SHP77 (cell line): ENCODE results near the gene C8G.
A peak's percentile ranks its signal among the peaks of the same experiment; 100 is the strongest.

Experiments
- DNase-seq, 2 experiments: peaks; one replicate each; lab custom pipeline; 2025; lab: John Stamatoyannopoulos, UW

Gene C8G

GRCh38 chr9:136944519-136945332 is at the start of gene C8G, which contains the start of gene FBXW5:
Gene C8G, plus strand, starts transcription at chr9:136945243. Its CDS starts 78 bp downstream, at chr9:136945321.
Gene FBXW5, minus strand, starts transcription at chr9:136944738. Its CDS starts 655 bp downstream, at chr9:136944083.
- peak; percentile 91 to 92 for DNase-seq

- no peak for DNase-seq
These were observed 49.0 kb upstream of the C8G start for GRCh38 chr9:136896027-136896426.

- DNase-seq, result no peak
These were observed 46.5 kb upstream of the C8G start for GRCh38 chr9:136898483-136899100.

- DNase-seq, result no peak
These were observed 45.8 kb upstream of the C8G start for GRCh38 chr9:136899196-136899595.

GRCh38 chr9:136900556-136900955 is 44.5 kb upstream of the C8G start:
- no peak for DNase-seq

- no peak for DNase-seq
These were observed 44.0 kb upstream of the C8G start for GRCh38 chr9:136900988-136901515.

- peak in 1 of 2 experiments; percentile 9 for DNase-seq
These were observed 43.4 kb upstream of the C8G start for GRCh38 chr9:136901516-136902258.

- DNase-seq, result peak; percentile 59 to 80
These were observed 42.7 kb upstream of the C8G start for GRCh38 chr9:136902259-136902821.

- peak; percentile 76 to 89 for DNase-seq
These were observed 41.9 kb upstream of the C8G start for GRCh38 chr9:136903041-136903554.

GRCh38 chr9:136906266-136906665 is 38.8 kb upstream of the C8G start:
- DNase-seq, result no peak

GRCh38 chr9:136907011-136907914 is 37.8 kb upstream of the C8G start:
- no peak for DNase-seq

- no peak for DNase-seq
These were observed 34.7 kb upstream of the C8G start for GRCh38 chr9:136910197-136910900.

GRCh38 chr9:136910901-136911245 is 34.2 kb upstream of the C8G start:
- DNase-seq, result no peak

- no peak for DNase-seq
These were observed 31.2 kb upstream of the C8G start for GRCh38 chr9:136913701-136914438.

GRCh38 chr9:136915632-136916329 is 29.3 kb upstream of the C8G start:
- no peak for DNase-seq

GRCh38 chr9:136916330-136917184 is 28.5 kb upstream of the C8G start:
- DNase-seq, result no peak

GRCh38 chr9:136917902-136918301 is 27.1 kb upstream of the C8G start:
- no peak for DNase-seq

- no peak for DNase-seq
These were observed 25.0 kb upstream of the C8G start for GRCh38 chr9:136920069-136920468.
